Fibroblast of the aortic adventitia (primary cell): ENCODE measurements around the gene LTBP1. TPM values are rescaled to one million over a fixed set of nuclear protein-coding genes. Genes with fewer than 3 reads are reported as not detected.
"Not testable (repeated sequence)": the region's sequence is repeated elsewhere in the genome, so short reads cannot be mapped to it uniquely, and the experiment has no call there.

ENCODE experiments used
- DNase-seq: peaks from one replicate; pipeline ENCODE4 v3.0.0-alpha.2; 2010; ENCODE audit warnings: low read depth
- H3K4me3 ChIP-seq: 2 replicates; pipeline ENCODE4 v1.5.1; 2011; ENCODE audit warnings: low read depth, mild to moderate bottlenecking, control low read depth, low read length, moderate library complexity
- total RNA-seq: library from RNA; depleted of rRNA; stranded (reverse); fragments of >200 nt; gene quantifications from 2 replicates; pipeline ENCODE4 v1.2.3, GENCODE V29; 2012; ENCODE audit warnings: low replicate concordance
- TF ChIP-seq, protein P1 (sequence below): IDR thresholded peaks from 2 replicates; pipeline ENCODE4 v1.5.1; 2011; ENCODE audit warnings: mild to moderate bottlenecking, low read length, control low read depth, inconsistent platforms; ENCODE audit not compliant: insufficient read depth

LTBP1 gene
- total RNA-seq, 1 donor: 947 TPM

DNA sequence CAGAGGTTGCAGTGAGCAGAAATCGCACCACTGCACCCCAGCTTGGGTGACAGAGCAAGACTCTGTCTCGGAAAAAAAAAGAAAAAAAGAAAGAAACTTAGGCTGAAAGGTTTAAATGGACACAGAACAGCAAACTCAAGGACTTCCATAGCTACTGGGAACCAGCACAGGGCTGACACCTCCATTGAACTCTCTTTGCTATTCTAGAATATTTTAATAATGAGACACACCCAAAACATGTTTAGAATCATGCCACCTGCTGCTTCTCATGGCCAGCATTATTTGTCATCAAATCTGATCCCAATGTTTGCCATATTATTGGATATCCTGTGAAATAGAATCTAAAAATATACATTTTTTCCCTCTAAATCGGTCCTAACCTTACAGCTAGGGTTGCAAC, 42.7 kb upstream of the LTBP1 start:
- no peak for DNase-seq
- TF ChIP-seq, protein P1, sequence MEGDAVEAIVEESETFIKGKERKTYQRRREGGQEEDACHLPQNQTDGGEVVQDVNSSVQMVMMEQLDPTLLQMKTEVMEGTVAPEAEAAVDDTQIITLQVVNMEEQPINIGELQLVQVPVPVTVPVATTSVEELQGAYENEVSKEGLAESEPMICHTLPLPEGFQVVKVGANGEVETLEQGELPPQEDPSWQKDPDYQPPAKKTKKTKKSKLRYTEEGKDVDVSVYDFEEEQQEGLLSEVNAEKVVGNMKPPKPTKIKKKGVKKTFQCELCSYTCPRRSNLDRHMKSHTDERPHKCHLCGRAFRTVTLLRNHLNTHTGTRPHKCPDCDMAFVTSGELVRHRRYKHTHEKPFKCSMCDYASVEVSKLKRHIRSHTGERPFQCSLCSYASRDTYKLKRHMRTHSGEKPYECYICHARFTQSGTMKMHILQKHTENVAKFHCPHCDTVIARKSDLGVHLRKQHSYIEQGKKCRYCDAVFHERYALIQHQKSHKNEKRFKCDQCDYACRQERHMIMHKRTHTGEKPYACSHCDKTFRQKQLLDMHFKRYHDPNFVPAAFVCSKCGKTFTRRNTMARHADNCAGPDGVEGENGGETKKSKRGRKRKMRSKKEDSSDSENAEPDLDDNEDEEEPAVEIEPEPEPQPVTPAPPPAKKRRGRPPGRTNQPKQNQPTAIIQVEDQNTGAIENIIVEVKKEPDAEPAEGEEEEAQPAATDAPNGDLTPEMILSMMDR: no peak

DNA sequence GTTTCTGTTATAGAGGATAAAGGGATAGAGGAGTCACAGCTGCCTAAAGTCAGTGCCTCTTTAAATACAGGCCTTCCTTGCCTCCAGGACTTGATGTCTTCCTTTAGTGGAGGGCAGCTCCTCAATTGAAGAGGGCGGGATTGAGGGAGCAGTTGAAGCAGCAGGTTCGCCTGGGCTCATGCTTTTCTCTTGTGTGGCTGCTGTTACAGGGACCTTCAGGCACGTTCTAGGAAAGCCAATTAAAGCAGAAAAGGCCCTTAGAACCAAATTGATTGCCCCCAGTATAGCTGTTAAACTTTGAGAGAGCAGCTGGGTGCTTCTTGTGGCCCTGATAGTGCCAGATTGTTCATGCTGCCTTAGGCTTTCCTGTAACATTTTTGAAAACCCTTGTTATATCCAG, 42.0 kb upstream of the LTBP1 start:
- TF ChIP-seq, protein P1: no peak
- H3K4me3 ChIP-seq: no peak overlapping the region
- DNase-seq: peak; percentile 5

More for the DNA sequence above, 42.7 kb upstream of the LTBP1 start:
- H3K4me3 ChIP-seq: no peak overlapping the region

DNA sequence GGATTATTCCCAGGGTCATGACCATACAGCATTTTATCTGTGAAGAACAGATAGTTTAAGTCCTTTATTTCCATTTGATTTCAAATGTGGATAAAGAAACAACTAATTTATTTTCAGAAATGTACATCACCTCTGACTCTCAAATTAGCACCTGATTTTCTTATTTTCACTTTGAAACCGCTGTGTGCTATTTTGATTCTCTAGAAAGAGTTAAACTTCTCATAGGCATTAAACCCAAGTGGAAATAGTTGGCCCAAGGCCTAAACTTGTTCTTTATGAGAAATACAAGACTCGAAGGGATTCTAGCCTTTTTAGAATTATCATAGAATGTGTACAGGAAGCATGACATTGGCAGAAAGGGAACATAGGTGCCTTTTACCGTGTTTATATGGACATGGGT, 41.5 kb upstream of the LTBP1 start:
- H3K4me3 ChIP-seq: no peak overlapping the region
- DNase-seq: no peak
- TF ChIP-seq, protein P1: no peak

DNA sequence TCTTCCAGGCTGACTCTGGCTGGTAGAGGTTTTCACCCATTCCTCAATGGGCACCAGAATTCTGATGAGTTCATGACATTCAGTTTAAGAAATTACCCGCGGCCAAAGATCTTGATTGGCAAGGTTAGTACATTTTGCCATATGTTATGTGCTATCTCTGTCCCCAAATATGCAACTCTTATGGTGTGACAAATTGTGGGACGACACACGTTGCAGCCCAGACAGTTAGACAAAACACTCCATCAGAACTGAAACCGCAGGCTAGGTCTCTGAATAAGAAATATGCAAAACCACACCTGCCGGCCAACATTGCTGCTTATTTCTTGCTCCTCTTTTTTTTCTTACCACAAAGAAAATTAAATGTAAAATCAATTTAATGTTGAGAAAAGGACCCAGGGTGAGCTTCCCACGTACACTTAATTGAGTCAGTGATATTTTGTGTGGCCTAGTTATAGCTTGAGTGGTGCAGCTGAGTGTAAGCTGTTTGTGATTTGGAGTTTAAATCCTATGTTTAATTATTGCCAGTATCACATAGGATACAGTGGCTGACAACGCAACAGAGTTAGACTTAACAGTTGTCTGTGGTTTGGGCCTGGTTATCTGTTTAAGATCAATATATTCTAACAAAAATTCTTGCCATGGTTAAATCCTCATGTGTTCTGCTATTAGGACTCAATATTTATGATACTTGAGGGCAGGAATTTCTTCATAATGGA, 35.7 kb upstream of the LTBP1 start:
- TF ChIP-seq, protein P1: no peak
- no peak overlapping the region for H3K4me3 ChIP-seq
- DNase-seq: no peak

DNA sequence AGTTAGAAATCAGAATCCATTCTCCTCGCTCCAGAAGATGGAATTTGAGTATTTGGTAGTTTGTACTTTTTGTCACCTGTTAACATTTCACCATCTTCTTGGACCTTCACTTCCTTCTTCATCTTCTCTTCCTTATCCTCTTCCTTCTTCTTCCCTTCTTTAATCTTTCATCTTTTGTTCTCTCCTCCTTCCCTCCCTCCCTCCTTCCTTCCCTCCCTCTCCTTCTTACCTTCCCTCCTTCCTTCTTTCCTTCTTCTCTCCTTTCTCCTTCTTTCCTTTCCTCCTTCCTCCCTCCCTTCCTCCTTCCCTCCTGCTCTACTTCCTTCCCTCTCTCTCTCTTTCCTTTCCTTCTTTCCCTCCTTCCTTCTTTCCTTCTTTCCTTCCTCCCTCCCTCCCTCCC, 31.1 kb upstream of the LTBP1 start:
- TF ChIP-seq, protein P1: no peak
- no peak overlapping the region for H3K4me3 ChIP-seq
- no peak for DNase-seq

DNA sequence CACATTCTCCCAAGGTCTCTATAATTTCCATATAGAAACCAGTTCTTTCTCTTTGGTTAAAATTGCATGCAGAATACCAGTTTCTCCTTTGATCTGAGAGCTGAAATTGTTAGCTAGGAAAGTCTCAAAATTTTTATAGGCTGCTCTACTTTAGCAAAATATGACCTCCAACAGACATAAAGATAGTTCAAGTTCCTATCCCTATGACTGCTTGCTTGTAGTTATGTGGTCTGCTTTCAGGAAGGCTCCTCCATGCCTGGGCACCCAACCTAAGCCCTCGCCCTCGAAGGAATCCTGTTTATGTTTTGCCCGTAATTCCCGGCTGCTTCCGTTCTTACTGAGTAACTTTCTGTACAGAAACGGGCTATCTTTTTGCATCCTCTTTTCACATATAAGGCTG, 28.0 kb upstream of the LTBP1 start:
- no peak overlapping the region for H3K4me3 ChIP-seq
- DNase-seq: no peak
- TF ChIP-seq, protein P1: no peak

DNA sequence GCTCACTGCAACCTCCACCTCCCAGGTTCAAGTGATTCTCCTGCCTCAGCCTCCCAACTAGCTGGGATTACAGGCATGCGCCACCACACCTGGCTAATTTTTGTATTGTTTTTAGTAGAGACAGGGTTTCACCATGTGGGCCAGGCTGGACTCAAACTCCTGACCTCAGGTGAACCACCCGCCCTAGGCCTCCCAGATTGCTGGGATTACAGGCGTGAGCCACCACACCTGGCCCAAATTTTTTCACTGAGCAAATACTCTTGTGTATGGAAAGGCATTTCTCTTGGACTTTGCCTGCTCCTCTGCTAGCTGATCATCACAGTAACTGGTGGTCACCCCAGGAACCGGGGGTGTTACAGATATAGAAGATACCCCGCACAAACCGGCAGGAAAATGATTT, 26.9 kb upstream of the LTBP1 start:
- H3K4me3 ChIP-seq, DNase-seq: not testable (repeated sequence)

DNA sequence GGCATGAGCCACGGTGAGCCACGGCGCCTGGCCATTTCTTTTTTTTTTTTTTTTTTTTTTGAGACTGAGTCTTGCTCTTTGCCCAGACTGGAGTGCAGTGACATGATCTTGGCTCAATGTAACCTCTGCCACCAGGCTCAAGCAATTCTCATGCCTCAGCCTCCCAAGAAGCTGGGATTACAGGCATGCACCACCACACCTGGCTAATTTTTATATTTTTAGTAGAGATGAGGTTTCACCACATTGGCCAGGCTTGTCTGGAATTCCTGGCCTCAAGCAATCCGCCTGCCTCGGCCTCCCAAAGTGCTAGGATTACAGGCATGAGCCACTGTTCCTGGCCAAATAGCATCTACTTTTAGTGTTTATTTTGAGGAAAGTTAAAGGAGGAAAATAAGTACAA, 25.3 kb upstream of the LTBP1 start:
- DNase-seq, H3K4me3 ChIP-seq: not testable (repeated sequence)
